Measurements from ENCODE around the gene TRMT61B.

GRCh38 chr2:28898048-28898447 is 27.9 kb upstream of the TRMT61B start:
- TF ChIP-seq, protein P1, sequence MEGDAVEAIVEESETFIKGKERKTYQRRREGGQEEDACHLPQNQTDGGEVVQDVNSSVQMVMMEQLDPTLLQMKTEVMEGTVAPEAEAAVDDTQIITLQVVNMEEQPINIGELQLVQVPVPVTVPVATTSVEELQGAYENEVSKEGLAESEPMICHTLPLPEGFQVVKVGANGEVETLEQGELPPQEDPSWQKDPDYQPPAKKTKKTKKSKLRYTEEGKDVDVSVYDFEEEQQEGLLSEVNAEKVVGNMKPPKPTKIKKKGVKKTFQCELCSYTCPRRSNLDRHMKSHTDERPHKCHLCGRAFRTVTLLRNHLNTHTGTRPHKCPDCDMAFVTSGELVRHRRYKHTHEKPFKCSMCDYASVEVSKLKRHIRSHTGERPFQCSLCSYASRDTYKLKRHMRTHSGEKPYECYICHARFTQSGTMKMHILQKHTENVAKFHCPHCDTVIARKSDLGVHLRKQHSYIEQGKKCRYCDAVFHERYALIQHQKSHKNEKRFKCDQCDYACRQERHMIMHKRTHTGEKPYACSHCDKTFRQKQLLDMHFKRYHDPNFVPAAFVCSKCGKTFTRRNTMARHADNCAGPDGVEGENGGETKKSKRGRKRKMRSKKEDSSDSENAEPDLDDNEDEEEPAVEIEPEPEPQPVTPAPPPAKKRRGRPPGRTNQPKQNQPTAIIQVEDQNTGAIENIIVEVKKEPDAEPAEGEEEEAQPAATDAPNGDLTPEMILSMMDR (IDR thresholded peaks at IDR 0.05; ENCODE audit: low read depth, low read length) = no peak
- TF ChIP-seq EZH2phosphoT487 (IDR thresholded peaks at IDR 0.05; ENCODE audit: low read depth) = no peak

All from OCI-LY3 (cell line).